GM12873 (cell line): ENCODE measurements around the gene DHX58.

Source experiments
- TF ChIP-seq, protein P1 (sequence below): IDR thresholded peaks from 2 replicates; pipeline ENCODE4 v1.5.1; 2012; ENCODE audit warnings: low read depth, mild to moderate bottlenecking, moderate library complexity, low read length, control low read depth; ENCODE audit not compliant: insufficient read depth; ENCODE audit errors: missing control alignments

DHX58 gene

DNA sequence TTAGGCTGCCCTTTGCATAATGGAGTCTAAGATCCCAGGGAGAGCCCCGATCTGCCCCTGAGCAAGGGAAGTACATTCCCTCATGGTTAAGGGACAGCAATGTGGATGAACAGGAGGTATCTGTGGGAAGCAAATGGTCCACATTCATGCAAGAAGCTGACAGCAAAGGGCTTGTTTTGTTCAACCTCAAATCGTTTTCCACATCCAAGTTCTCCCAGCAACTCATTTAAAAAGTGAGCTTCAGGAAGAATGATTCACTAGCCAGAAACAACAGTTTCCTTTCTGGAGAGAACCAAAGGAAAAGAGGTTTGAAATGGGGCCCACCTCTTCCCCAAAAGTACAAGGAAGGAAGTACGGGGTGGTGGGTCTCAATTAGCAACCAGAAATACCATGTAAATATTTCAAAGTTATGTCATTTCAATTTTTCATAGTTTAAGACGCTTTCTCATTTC lies 19.5 kb upstream of the DHX58 start:
- TF ChIP-seq, protein P1, sequence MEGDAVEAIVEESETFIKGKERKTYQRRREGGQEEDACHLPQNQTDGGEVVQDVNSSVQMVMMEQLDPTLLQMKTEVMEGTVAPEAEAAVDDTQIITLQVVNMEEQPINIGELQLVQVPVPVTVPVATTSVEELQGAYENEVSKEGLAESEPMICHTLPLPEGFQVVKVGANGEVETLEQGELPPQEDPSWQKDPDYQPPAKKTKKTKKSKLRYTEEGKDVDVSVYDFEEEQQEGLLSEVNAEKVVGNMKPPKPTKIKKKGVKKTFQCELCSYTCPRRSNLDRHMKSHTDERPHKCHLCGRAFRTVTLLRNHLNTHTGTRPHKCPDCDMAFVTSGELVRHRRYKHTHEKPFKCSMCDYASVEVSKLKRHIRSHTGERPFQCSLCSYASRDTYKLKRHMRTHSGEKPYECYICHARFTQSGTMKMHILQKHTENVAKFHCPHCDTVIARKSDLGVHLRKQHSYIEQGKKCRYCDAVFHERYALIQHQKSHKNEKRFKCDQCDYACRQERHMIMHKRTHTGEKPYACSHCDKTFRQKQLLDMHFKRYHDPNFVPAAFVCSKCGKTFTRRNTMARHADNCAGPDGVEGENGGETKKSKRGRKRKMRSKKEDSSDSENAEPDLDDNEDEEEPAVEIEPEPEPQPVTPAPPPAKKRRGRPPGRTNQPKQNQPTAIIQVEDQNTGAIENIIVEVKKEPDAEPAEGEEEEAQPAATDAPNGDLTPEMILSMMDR = no peak

DNA sequence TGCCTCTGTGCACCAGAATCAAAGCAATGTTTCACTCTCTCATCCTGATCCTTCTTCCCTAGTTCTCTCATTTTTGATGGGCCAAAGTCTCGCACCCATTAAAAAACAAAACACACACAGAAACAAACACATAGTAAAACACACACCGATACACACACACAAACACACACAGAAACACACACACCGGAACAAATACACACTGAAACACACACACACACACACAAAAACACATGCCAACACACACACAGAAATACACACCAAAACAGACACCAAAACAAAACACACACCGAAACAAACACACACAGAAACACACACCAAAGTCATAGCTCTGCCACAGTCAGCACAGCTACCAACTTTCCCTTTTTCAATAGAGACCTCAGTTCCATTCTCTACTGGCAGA lies 18.7 kb upstream of the DHX58 start:
- TF ChIP-seq, protein P1 = no peak

DNA sequence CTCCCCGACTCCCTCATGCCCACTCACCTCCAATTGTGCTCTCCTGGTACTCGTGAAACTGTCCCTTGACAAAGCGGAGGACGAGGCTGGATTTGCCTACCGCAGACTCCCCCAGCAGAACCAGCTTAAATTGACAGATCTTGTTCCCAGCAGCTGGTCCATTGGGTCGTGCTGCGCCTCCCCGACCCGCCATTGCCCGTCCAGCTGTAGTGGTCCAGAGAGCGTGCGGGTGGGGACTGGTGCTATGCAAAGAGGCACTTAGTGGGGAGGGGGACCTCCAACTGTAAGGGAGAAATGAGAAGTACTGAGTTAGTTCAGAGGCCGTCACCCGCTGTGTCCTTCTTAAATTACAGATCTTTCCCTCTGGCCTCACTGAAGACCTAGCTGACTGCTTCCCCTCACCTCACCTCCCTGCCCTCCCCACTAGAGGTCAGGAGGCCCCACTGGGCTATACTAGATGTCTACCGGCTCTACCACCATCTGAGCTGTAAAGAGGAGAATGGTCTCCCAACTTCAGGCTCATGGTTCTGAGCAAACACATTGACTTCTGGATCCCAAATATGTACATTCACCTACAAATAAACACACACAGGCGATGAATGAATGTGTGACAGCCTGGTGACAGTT lies 17.9 kb upstream of the DHX58 start:
- TF ChIP-seq, protein P1 = peak; percentile 28

DNA sequence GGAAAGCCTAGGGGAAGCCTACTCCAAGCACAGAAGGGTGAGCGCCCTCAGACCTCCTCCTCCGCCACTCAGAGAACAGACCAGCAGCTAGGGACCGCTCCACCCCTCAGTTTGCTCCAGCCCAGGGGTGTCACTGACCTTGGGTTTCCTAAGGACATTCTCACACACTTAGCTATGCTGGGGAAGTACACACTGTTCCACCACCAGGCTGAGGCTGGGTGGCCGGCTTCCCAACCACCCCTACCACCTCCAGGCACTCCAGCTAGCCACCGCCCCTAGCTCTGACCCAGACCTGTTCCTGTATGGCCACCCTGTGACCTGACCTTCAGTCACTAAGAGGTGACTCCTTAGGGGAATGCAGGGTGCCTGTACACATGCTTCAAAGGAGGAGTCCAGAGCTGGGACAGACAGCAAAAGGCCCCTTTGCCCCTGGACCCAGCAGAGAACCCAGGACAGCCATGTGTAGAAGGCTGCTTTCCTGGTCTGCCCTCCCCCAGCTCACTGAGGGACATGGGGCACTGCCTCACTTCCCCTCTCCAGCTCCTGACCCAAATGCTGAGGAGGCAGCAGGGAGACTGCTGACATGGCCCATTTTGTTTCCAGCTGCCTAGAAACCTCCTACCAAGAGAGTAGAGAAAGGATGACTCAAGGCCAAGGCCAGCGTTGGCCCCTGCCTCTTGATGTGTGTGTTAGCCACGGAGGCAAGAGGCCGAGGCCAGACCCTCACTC lies 16.8 kb upstream of the DHX58 start:
- TF ChIP-seq, protein P1 = no peak

DNA sequence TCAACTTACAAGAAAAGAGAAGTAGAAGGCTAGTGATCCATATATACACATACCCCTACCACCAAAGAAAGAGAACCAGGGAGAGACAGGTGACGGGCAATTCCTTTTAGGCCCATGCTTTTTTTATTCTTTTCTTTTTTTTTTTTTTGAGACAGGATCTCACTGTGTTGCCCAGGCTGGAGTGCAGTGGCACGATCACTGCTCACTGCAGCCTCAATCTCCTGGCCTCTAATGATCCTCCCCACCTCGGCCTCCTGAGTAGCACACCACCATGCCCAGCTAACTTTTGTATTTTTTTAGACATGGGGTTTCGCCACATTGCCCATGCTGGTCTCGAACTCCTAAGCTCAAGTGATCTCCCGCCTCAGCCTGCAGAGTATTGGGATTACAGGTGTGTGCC lies 14.9 kb upstream of the DHX58 start:
- TF ChIP-seq, protein P1 = no peak

DNA sequence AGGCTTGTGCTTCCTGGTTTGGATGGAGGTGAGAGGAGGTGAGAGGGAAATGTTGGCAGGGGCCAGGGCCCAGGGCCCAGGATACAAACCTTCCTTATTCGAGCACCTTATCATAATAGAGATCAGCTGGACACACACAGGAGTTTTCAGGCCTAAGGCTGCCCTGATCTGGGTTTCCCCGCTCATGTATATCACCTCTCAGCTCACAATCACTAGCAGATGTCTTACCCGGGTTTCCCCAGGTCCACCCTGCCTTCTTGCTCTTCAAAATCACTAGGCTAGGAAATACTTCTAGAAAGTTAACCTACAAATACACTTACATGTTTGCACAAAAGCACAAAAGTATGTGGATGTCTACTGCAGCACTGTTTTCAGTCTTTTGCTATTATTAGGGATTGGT lies 14.3 kb upstream of the DHX58 start:
- TF ChIP-seq, protein P1 = no peak

DNA sequence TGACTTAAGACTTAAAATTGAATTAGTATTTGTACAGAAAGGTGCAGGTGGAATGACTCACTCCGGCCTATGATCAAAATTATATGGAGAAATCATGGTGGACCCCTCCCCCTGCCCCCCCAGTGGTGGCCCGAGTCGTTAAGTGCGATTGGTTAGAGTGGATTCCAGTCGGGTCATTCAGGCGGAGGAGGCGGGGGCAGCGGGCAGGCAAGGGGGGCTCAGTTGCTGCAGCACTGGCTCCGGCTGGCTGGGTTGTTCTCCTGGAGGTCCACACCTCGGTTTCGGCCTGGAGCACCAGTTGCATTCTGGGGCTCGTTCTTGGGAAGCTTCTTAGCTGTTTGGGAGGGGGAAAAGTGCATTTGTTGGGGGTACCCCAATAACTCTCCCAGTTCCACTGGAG lies 13.1 kb upstream of the DHX58 start:
- TF ChIP-seq, protein P1 = no peak
